ENCODE measurements around the gene MPDZ.
A peak's percentile ranks its signal among the peaks of the same experiment; 100 is the strongest.

The MPDZ gene

GRCh38 chr9:13279284-13280141 lies at the start of gene MPDZ:
MPDZ (minus strand) TSS chr9:13279692; CDS start chr9:13250315, 29,377 bp downstream.
- peak; percentile 60 to 86 for DNase-seq

- DNase-seq = no peak
Measured at GRCh38 chr9:13324988-13325387, 45.5 kb upstream of the MPDZ start.

DNA sequence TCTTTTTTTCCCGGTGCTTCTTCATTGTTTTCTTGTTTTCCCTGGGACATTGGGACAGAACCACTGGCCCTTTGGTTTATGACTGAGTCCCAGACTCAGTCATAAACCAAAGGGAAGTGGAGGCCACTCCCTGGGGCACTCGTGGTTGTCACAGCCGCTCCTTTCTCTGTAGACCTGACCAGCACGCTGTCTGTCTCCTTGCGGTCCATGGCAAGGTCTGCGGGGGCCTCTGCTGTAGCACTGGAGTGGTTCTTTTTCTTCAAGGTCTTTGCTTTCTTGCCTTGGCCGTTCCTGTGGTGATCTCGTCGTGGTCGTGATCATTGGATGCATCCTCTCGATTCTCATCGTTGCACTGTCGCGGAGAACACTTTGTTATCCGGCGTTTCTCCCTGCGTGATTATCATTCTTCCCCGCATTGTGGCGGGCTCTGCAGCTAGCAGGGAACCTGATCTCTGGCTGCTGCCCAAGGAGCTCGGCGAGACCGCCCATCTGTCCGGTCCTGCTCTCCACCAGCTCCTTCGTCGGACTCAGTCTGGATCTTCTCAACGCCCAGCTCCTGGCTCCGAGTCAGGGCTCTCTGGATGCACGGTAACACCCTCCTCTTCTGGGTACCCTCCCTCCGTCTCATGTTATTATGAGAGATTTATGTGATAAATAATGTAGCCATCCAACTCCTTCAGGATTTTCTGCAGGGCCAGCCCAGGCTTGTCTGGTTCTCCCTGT lies 43.5 kb upstream of the MPDZ start:
- no peak for DNase-seq

DNA sequence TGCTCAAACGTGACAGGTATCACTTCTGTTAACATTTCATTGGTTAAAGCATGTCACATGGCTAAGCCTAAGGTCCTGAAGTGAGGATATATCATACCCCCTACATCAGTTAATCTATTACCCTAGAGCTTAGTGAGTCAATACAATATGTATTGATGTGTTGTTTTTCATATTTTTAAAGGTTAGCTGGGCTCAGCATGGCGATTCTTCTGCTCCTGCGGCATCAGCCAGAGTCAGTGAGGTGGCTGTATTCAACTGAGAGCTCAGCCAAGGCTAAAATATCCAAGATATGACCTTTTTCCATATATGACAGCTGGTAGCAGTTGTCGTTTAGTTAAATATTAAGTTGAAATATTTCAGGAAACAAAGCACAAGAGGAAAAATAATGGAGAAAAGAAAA lies 38.5 kb upstream of the MPDZ start:
- no peak for DNase-seq

DNA sequence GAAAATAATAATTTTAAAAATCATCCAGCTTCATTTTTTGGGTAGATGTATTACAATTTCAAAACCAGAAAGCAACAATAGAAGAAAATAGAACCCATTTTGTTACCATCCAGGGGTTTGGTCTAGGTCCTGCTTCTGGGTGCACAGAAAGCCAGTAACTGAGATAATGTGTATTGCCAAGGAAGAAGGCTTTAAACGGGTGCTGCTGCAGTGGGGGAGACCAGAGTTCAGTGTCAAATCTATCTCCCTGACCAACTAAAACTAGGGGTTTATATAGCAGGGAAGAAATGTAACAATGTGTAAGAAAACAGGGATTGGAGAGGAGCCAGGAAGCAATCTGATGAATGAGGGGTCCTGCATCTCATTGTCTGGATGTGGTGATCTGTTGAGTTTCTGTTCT lies 17.5 kb upstream of the MPDZ start:
- DNase-seq = no peak

GRCh38 chr9:13295556-13295955 lies 16.1 kb upstream of the MPDZ start:
- no peak for DNase-seq

DNA sequence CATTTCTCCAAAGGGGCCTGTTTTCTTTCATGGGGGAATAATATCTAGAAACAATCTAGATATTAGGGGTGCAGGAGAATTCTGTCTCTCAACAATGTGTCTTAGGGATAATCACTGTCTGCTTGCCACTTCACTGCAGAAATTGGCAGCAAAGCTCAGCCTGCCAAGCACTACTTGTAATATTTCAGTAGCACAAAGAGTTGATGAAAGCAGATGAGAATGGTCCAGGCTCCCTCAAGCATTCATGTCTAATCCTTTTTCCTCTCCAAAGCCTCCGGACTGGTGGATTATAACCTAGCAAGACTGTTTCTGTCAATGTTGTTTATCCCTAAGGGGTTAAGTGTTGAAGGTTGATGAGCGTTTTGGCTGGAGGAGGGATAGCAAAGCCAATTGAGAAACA lies 13.3 kb upstream of the MPDZ start:
- DNase-seq = no peak

- no peak for DNase-seq
Measured at GRCh38 chr9:13292158-13292557, 12.7 kb upstream of the MPDZ start.

- DNase-seq = no peak
Measured at GRCh38 chr9:13291718-13292117, 12.2 kb upstream of the MPDZ start.

- no peak for DNase-seq
Measured at GRCh38 chr9:13284011-13284410, 4.5 kb upstream of the MPDZ start.

- DNase-seq = no peak
Measured at GRCh38 chr9:13282998-13283397, 3.5 kb upstream of the MPDZ start.

GRCh38 chr9:13281356-13282016 lies 2.0 kb upstream of the MPDZ start:
- DNase-seq = no peak

DNA sequence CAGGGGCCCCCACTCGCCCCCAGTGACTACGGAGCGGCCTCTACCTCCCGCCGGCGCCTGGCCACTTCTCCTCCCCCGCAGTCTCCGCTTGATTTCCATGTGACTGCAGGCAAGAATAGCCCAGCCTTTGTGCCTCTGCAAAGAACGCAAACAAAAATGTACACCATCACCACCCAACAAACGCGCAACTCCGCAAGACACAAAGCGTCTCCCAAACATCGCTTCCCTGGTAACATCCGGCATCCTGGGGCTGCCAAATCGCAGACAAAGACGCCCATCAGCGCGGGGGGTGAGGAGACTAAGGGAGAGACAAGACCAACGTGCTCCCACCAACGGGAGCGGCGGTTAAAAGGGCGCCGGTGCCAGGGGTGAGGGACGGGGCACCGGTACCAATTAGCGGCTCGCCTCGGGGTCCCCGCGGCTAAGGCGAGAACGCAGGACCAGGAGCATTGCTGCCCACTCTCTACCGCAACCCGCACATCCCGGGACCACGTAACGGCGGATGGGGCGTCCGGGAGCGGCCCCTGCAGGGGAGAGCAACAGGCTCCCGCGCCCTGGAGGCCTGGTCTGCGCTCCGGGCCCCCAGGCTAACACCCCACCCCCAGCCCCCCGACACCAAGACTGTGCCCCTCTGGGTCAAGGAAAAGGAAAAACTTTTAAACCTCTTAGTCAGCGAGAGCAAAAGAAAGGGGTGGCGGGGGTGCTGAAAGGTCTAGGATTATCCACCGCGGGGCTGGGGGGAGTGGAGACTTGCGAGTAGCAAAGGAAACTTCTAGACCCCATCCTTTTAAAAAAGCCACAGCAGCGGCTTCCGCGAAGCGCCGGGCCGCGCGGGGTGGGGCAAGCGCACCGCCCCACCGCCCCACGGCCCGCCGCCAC lies 885 bp downstream of the MPDZ start:
- peak; percentile 78 to 86 for DNase-seq

DNA sequence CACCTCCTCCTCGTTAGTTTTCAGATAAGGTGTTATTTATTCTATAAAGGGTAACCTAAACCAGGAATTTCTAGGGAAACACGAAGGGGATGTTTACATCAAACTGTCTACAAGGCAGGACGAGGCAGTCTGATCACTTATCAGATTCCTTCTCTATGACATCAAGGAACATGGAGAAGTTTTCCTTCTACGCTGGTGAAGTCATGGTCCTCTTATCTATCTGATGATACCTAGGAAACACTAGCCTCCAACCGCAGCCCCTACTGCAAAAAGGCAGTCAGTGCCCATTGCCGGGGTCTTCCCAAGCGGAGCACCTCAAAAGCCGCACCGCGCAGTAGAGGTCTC lies 1.5 kb downstream of the MPDZ start:
- peak in 1 of 2 experiments; percentile 61 for DNase-seq

DNA sequence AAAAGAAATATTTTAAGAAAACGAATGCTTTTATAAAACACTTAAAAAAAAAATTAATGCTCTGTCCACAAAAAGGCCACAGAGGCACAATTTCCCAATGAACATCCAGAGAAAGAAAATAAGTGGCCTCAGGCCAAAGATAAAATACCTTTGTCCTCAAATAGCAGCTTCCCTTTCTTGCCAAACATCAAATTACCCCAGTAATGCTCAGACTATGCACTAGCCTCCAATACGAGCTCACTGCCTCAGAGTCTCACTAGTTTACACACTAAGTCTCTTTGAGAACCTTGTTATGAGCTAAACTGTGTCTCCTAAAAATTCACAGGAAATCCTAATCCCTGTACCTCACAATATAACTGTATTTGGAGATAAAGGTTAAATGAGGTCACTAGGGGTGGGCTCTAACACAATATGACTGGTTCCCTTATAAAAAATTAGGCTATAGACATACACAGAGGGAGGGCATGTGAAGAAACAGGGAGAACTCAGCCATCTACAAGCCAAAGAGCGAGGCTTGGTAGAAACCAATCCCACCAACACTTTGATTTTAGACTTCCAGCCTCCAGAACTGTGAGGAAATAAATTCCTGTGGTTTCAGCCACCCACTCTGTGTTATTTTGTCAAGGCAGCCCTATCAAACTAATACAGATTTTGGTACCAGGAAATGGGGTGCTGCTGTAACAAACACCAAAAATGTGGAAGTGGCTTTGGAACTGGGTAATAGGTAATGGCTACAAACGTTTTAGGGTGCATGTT lies 4.4 kb downstream of the MPDZ start:
- peak in 1 of 2 experiments; percentile 33 for DNase-seq

- no peak for DNase-seq
Measured at GRCh38 chr9:13270734-13271133, 8.8 kb downstream of the MPDZ start.

DNA sequence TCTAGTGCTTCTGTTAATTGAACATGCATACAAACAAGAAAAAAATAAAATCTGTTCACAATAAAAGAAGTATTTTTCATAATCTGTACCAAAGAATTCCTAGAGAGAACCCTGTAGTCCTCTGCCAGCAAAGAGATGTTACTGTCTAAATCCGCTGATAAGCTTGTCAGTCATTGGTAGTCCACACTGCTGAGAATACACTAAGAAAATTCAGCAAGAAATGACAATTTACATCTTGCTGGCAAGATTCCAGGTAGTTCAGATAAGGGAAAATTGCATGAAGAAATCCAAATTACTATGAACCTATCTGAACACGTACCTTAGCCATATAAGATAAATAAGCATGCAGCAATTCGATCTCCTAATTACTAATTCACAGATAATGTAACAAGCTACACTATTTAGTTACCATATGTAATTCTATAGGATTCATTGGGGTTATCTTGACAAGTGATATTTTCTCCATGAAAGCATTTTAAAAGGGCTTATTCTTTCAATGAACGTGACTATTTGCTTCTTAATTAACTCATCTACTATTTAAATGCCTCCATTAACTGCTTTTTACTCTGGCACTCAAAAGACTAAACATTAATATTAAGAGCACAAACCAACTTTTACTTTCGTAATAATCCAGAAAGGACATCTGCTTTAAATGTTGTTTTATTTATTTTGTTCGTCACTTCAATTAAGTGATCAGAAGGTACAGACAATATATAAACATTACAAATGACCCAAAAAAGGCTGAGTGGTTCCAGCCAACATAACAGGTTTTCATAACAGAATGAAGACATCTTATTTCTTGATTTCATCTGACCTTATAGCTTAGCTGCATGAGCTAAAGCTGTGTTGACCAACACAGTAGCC lies 9.7 kb downstream of the MPDZ start:
- no peak for DNase-seq

GRCh38 chr9:13268469-13268868 lies 11.0 kb downstream of the MPDZ start:
- DNase-seq = no peak

DNA sequence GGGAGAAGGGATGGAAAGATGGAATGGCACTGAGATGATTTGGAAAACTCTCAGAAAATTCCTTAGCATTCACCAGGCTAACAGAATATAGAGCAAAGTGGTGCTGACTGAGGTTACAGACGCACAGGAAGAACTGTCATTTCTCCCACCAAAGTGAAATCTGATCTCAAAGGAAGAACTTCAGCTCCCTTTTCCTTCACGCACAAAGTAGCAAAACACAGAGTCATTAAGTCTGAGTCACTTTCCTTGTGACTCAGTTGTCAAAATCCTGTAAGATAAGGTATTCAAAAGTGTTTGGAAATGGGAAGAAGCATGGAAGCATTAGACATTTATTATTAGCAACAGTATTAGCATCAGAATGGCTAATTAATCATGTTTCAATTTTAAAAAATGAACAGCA lies 11.7 kb downstream of the MPDZ start:
- no peak for DNase-seq

- DNase-seq = no peak
Measured at GRCh38 chr9:13266167-13266566, 13.3 kb downstream of the MPDZ start.

DNA sequence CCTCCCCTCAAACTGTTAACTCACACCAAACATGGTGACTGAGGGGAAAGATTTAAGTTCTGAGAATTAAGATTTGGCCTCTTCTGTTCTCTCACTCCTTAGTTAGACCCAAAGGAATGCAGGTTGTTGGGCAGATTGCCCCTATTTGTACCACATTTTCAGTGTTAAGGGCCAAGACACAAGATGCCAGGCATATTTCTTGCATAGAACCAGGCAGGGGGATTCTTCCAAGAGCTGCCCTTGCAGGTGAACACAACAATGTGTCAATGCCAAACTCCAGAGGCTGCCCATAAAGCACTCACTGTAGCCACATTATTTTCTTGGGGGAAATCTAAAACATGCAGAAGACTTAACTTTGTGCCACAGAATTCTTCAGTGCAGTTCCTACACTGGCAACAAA lies 14.7 kb downstream of the MPDZ start:
- DNase-seq = no peak
